Activated naive CD8-positive, alpha-beta T cell treated with anti-CD3 and anti-CD28 coated beads for 36 hours (primary cell): ENCODE results near the gene PLXND1. TPM values are rescaled to one million over a fixed set of nuclear protein-coding genes. Genes with fewer than 3 reads are reported as not detected.

Experiments
- DNase-seq: peaks from one replicate; pipeline ENCODE4 v3.0.0; 2021
- H3K27ac Mint-ChIP-seq: one replicate; pipeline ENCODE4 v1.8.0; 2022; ENCODE audit warnings: mild to moderate bottlenecking, moderate library complexity, mixed read lengths
- H3K27me3 Mint-ChIP-seq: one replicate; pipeline ENCODE4 v1.8.0; 2022; ENCODE audit warnings: mild to moderate bottlenecking, mixed read lengths
- H3K36me3 Mint-ChIP-seq: one replicate; pipeline ENCODE4 v1.8.0; 2021; ENCODE audit warnings: mild to moderate bottlenecking, mixed read lengths
- H3K4me1 Mint-ChIP-seq: one replicate; pipeline ENCODE4 v1.8.0; 2021; ENCODE audit warnings: mixed read lengths
- H3K4me3 Mint-ChIP-seq: one replicate; pipeline ENCODE4 v1.8.0; 2022; ENCODE audit warnings: mild to moderate bottlenecking, moderate library complexity, mixed read lengths
- H3K9me3 Mint-ChIP-seq: one replicate; pipeline ENCODE4 v1.8.0; 2022; ENCODE audit warnings: mixed read lengths
- total RNA-seq, 2 experiments: library from RNA; stranded (reverse); gene quantifications; one replicate each; pipeline ENCODE4 v1.2.3, GENCODE V29; 2021

Gene PLXND1
- total RNA-seq, 2 experiments from 2014 or later = 1.5 to 1.6 TPM

- Mint-ChIP-seq H3K27me3 (no peaks in the 10 kb centered on the region), H3K27ac (no peak overlapping the region), H3K9me3 (no peaks in the 10 kb centered on the region), H3K36me3 (no peaks in the 10 kb centered on the region), H3K4me3 (no peak overlapping the region), H3K4me1 (peaks cover 3% of the 10 kb centered on the region)
- no peak for DNase-seq
Observed at GRCh38 chr3:129539206-129539605, 67.3 kb downstream of the PLXND1 start.

- H3K4me1 Mint-ChIP-seq = peaks cover 3% of the 10 kb centered on the region
- no peak overlapping the region for H3K27ac Mint-ChIP-seq
- H3K36me3 Mint-ChIP-seq = no peaks in the 10 kb centered on the region
- H3K27me3 Mint-ChIP-seq = no peaks in the 10 kb centered on the region
- H3K9me3 Mint-ChIP-seq = no peaks in the 10 kb centered on the region
- H3K4me3 Mint-ChIP-seq = no peak overlapping the region
- no peak for DNase-seq
Observed at GRCh38 chr3:129536804-129537203, 69.7 kb downstream of the PLXND1 start.

GRCh38 chr3:129536374-129536667 is 70.2 kb downstream of the PLXND1 start:
- H3K4me3 Mint-ChIP-seq = no peak overlapping the region
- H3K9me3 Mint-ChIP-seq = no peaks in the 10 kb centered on the region
- H3K27ac Mint-ChIP-seq = no peak overlapping the region
- peaks cover 3% of the 10 kb centered on the region for H3K4me1 Mint-ChIP-seq
- no peaks in the 10 kb centered on the region for H3K36me3 Mint-ChIP-seq
- DNase-seq = no peak
- no peaks in the 10 kb centered on the region for H3K27me3 Mint-ChIP-seq

DNA sequence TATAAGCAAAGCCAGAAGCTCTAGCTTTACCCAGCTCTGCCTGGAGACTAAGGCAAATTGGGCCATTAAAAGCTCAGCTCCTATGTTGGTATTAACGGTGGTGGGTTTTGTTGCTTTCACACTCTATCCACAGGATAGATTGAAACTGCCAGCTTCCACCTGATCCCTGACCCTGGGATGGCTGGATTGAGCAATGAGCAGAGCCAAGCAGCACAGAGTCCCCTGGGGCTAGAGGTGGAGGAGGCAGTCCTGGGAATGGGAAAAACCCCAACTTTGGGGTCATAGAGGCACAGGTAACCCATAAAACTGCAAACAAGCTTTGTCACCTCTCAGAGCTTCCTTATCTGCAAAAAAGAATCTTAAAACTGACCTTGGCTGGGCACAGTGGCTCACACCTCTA is 71.4 kb downstream of the PLXND1 start:
- Mint-ChIP-seq H3K27me3 (no peaks in the 10 kb centered on the region), H3K4me3 (no peak overlapping the region), H3K4me1 (peaks cover 3% of the 10 kb centered on the region), H3K27ac (no peak overlapping the region), H3K9me3 (no peaks in the 10 kb centered on the region), H3K36me3 (no peaks in the 10 kb centered on the region)
- no peak for DNase-seq

GRCh38 chr3:129534428-129535027 is 71.9 kb downstream of the PLXND1 start:
- no peaks in the 10 kb centered on the region for H3K9me3 Mint-ChIP-seq

GRCh38 chr3:129533406-129533805 is 73.1 kb downstream of the PLXND1 start:
- Mint-ChIP-seq H3K9me3 (no peaks in the 10 kb centered on the region), H3K27ac (no peak overlapping the region), H3K27me3 (no peaks in the 10 kb centered on the region), H3K4me1 (peaks cover 3% of the 10 kb centered on the region), H3K4me3 (no peak overlapping the region), H3K36me3 (no peaks in the 10 kb centered on the region)
- no peak for DNase-seq

More at GRCh38 chr3:129534428-129535027, 71.9 kb downstream of the PLXND1 start:
- no peak overlapping the region for H3K27ac Mint-ChIP-seq
- H3K36me3 Mint-ChIP-seq = no peaks in the 10 kb centered on the region
- no peak overlapping the region for H3K4me3 Mint-ChIP-seq
- no peaks in the 10 kb centered on the region for H3K27me3 Mint-ChIP-seq
- DNase-seq = no peak
- peaks cover 3% of the 10 kb centered on the region for H3K4me1 Mint-ChIP-seq

DNA sequence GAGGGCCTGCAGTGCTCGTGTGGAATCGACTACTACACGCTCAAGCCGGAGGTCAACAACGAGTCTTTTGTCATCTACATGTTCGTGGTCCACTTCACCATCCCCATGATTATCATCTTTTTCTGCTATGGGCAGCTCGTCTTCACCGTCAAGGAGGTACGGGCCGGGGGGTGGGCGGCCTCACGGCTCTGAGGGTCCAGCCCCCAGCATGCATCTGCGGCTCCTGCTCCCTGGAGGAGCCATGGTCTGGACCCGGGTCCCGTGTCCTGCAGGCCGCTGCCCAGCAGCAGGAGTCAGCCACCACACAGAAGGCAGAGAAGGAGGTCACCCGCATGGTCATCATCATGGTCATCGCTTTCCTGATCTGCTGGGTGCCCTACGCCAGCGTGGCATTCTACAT is 74.2 kb downstream of the PLXND1 start:
- H3K27me3 Mint-ChIP-seq = no peaks in the 10 kb centered on the region
- DNase-seq = no peak
- H3K36me3 Mint-ChIP-seq = no peaks in the 10 kb centered on the region
- peaks cover 3% of the 10 kb centered on the region for H3K4me1 Mint-ChIP-seq
- no peak overlapping the region for H3K27ac Mint-ChIP-seq
- no peak overlapping the region for H3K4me3 Mint-ChIP-seq
- no peaks in the 10 kb centered on the region for H3K9me3 Mint-ChIP-seq

- Mint-ChIP-seq H3K27ac (no peak overlapping the region), H3K36me3 (no peaks in the 10 kb centered on the region), H3K9me3 (no peaks in the 10 kb centered on the region), H3K4me3 (no peak overlapping the region), H3K27me3 (no peaks in the 10 kb centered on the region), H3K4me1 (peaks cover 3% of the 10 kb centered on the region)
- DNase-seq = no peak
Observed at GRCh38 chr3:129531699-129532098, 74.8 kb downstream of the PLXND1 start.

- H3K4me1 Mint-ChIP-seq = peaks cover 3% of the 10 kb centered on the region
- no peak overlapping the region for H3K4me3 Mint-ChIP-seq
- DNase-seq = no peak
- no peaks in the 10 kb centered on the region for H3K36me3 Mint-ChIP-seq
- H3K27me3 Mint-ChIP-seq = no peaks in the 10 kb centered on the region
- H3K27ac Mint-ChIP-seq = no peak overlapping the region
- no peaks in the 10 kb centered on the region for H3K9me3 Mint-ChIP-seq
Observed at GRCh38 chr3:129530821-129531220, 75.7 kb downstream of the PLXND1 start.

- H3K27ac Mint-ChIP-seq = no peak overlapping the region
- no peaks in the 10 kb centered on the region for H3K36me3 Mint-ChIP-seq
- H3K4me3 Mint-ChIP-seq = no peak overlapping the region
Observed at GRCh38 chr3:129530251-129530791, 76.2 kb downstream of the PLXND1 start.

GRCh38 chr3:129529436-129530210 is 76.9 kb downstream of the PLXND1 start:
- Mint-ChIP-seq H3K27ac (no peak overlapping the region), H3K27me3 (no peaks in the 10 kb centered on the region), H3K36me3 (no peaks in the 10 kb centered on the region), H3K9me3 (no peaks in the 10 kb centered on the region), H3K4me3 (no peak overlapping the region), H3K4me1 (peaks cover under 1% of the 10 kb centered on the region)
- DNase-seq = no peak

More at GRCh38 chr3:129530251-129530791, 76.2 kb downstream of the PLXND1 start:
- no peaks in the 10 kb centered on the region for H3K27me3 Mint-ChIP-seq
- no peak for DNase-seq
- H3K9me3 Mint-ChIP-seq = no peaks in the 10 kb centered on the region
- H3K4me1 Mint-ChIP-seq = peaks cover 3% of the 10 kb centered on the region

GRCh38 chr3:129528589-129529100 is 77.8 kb downstream of the PLXND1 start, which contains the start of gene RHO:
RHO (plus strand) TSS chr3:129528639; CDS start chr3:129528734, 95 bp downstream.
- DNase-seq = no peak
- Mint-ChIP-seq H3K36me3 (no peaks in the 10 kb centered on the region), H3K4me3 (no peak within 1 kb of the TSS), H3K4me1 (no peaks in the 10 kb centered on the region), H3K9me3 (no peaks in the 10 kb centered on the region), H3K27ac (no peak within 1 kb of the TSS), H3K27me3 (no peaks in the 10 kb centered on the region)

DNA sequence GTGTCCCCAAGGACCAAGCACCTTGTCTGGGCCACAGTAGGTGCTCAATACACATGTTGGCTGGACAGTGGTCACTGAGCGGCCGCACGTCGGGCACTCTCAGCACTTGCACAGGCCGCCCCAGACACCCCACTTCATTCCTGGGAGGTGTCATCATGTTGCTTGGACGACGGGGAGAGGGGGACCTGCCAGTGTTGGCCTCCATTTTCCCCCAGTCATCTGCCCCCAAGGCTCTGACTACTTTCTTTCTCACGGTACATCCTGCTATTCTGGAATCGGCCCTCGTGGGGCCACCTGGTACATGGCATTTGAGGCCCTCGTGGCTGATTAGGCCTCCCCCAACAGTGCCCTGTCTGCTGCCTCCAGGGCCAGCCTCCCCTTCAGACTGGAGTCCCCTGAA is 79.2 kb downstream of the PLXND1 start:
- Mint-ChIP-seq H3K27me3 (no peaks in the 10 kb centered on the region), H3K4me1 (no peaks in the 10 kb centered on the region), H3K27ac (no peak overlapping the region), H3K4me3 (no peak overlapping the region), H3K36me3 (no peaks in the 10 kb centered on the region), H3K9me3 (no peaks in the 10 kb centered on the region)
- no peak for DNase-seq

GRCh38 chr3:129526121-129526900 is 80.2 kb downstream of the PLXND1 start:
- Mint-ChIP-seq H3K27ac (no peak overlapping the region), H3K27me3 (no peaks in the 10 kb centered on the region), H3K36me3 (no peaks in the 10 kb centered on the region), H3K4me3 (no peak overlapping the region), H3K9me3 (no peaks in the 10 kb centered on the region), H3K4me1 (no peaks in the 10 kb centered on the region)
- DNase-seq = no peak

GRCh38 chr3:129525341-129525968 is 81.0 kb downstream of the PLXND1 start:
- DNase-seq = no peak
- Mint-ChIP-seq H3K4me3 (no peak overlapping the region), H3K4me1 (no peaks in the 10 kb centered on the region), H3K27ac (no peak overlapping the region), H3K9me3 (no peaks in the 10 kb centered on the region), H3K36me3 (no peaks in the 10 kb centered on the region), H3K27me3 (no peaks in the 10 kb centered on the region)
